SK-N-MC (cell line): ENCODE measurements around the gene TM9SF1.

Source experiments
- EZH2 ChIP-seq: fragments of 200-600 bp; sonication (generic); IDR thresholded peaks from one replicate; pipeline ENCODE4 v1.6.1; 2017; ENCODE audit warnings: antibody characterized with exemption
- FOXP2 ChIP-seq: optimal IDR thresholded peaks from 2 replicates; pipeline ENCODE3; 2011; ENCODE audit warnings: mild to moderate bottlenecking, moderate library complexity; ENCODE audit not compliant: insufficient read depth; ENCODE audit errors: extremely low read length, control extremely low read depth
- POLR2AphosphoS5 ChIP-seq: IDR thresholded peaks from 2 replicates; pipeline ENCODE4 v1.6.1; 2012; ENCODE audit warnings: mild to moderate bottlenecking, low read depth, low read length, borderline replicate concordance

DNA sequence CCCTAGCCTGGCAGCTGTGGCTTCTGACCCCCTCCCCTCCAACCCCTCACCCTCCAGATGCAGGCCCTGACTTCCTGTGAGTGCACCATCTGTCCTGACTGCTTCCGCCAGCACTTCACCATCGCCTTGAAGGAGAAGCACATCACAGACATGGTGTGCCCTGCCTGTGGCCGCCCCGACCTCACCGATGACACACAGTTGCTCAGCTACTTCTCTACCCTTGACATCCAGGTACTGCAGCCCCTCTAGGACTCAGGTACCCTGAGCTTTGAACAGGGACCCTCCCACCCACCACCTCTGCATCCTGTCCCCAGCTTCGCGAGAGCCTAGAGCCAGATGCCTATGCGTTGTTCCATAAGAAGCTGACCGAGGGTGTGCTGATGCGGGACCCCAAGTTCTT is 40.1 kb downstream of the TM9SF1 start:
- TF ChIP-seq EZH2 (no peak), POLR2AphosphoS5 (no peak), FOXP2 (no peak)
